Right cardiac atrium (tissue), 5 donors: ENCODE results near the gene RALGAPA2. TPM values are rescaled to one million over a fixed set of nuclear protein-coding genes. Genes with fewer than 3 reads are reported as not detected.

Source experiments
- ATAC-seq, 2 donors: fragments of 200-7000 bp; cut with Tn5 transposase; one replicate each; pipeline versions ENCODE4 v1.8.0 to v1.9.1; 2020; ENCODE audit warnings: moderate library complexity in 2 of 2, mild to moderate bottlenecking in 1 of 2
- DNase-seq, 3 donors: peaks; one replicate each; pipeline ENCODE4 v3.0.0-alpha.2; 2020
- H3K27ac ChIP-seq: one replicate; pipeline ENCODE4 v1.5.1; 2013; ENCODE audit warnings: mild to moderate bottlenecking, low read length, control low read depth, moderate library complexity
- H3K27me3 ChIP-seq: one replicate; pipeline ENCODE4 v1.6.1; 2013; ENCODE audit not compliant: control insufficient read depth, insufficient read depth
- H3K4me1 ChIP-seq: one replicate; pipeline ENCODE4 v1.6.1; 2013; ENCODE audit warnings: low read length; ENCODE audit not compliant: control insufficient read depth, insufficient read depth
- H3K4me3 ChIP-seq: one replicate; pipeline ENCODE4 v1.5.1; 2013; ENCODE audit warnings: low read length, control low read depth
- H3K9me3 ChIP-seq: one replicate; pipeline ENCODE4 v1.6.1; 2013; ENCODE audit warnings: low read length; ENCODE audit not compliant: control insufficient read depth
- WGBS: extraction: QIAGEN DNeasy Blood & Tissue Kit; methylation state at CpG from one replicate; pipeline ENCODE4 v1.1.7; 2013; 5-methylcytosine and 5-hydroxymethylcytosine counted together
- intact Hi-C, 4 donors: fragments of 100-400 bp; cut with DNase I; formaldehyde crosslinking; loops; one replicate each; pipeline versions ENCODE4 v1.11.0 to v1.14.0; 2022 to 2023
- polyA plus RNA-seq: library from polyadenylated mRNA; stranded (reverse); fragments of 200-250 nt; gene quantifications from one replicate; pipeline ENCODE4 v1.2.3, GENCODE V29; 2013
- total RNA-seq, 4 donors: library from RNA; stranded (reverse); fragmentation: NEBNext Ultra II Directional; extraction: Animal tissue kit (Norgen Biotek cat#: 25700); gene quantifications; one replicate each; pipeline ENCODE4 v1.2.1, GENCODE V29; 2021
- donor health status: healthy with polysubstance abuse.
- donor health status: DM: no; HTN: yes; CAD: no.
- donor health status: DM: no; HTN: no; CAD: no.
- donor health status: DM: no; HTN: yes; CAD: no; lungs with severe emphysema.
- donor health status: DM: yes; HTN: yes; CAD: no.

Gene RALGAPA2
- total and polyA plus RNA-seq, 5 donors: 7.2 to 32.1 (median 25.8) TPM

DNA sequence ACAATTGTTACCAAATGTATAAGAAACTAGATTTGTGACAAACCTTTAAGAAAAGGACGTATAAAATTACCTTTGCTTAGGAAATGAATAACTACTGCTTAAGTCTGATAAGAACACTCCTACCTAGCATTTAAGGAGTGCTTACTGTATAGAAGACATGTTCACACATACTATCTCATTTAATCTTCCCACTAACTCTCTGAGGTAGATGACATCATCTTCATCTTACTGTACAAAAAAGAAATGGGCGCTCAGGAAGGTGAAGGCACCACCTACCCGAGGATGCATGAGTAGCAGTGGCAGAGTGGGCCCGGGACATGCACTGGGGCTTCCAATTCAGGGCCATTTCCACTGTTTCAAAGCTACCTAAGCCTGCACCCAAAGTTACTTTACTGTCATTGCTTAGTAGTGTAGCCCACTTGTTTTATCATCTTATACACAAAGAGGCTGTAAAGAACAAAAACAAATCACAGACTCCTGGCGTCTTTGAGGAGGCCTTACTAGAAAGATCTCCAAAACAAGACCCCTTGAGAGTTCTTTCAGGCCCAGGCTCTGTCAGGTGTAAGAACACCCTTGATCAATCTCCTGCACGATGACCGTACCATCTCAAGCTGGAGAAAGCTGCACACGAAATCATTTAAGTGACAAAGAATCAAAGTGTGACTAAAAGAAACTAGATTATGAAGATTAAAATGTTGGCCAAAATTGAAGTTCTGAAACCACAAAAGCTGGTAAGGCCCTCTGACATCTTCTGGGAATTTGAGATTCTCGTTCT, 216.5 kb downstream of the RALGAPA2 start:
- intact Hi-C loops: no loop called here
- no peak for DNase-seq
- Histone ChIP-seq H3K27ac (no peak overlapping the region), H3K9me3 (no peaks in the 10 kb centered on the region), H3K27me3 (no peaks in the 10 kb centered on the region), H3K4me3 (no peak overlapping the region), H3K4me1 (no peaks in the 10 kb centered on the region)
- WGBS: 95% methylated on average over 9 of the region's 9 CpGs
- ATAC-seq: no peak

GRCh38 chr20:20493701-20494100, 218.7 kb downstream of the RALGAPA2 start:
- H3K9me3 ChIP-seq: no peaks in the 10 kb centered on the region
- ATAC-seq: no peak
- 94% methylated on average over 2 of the region's 2 CpGs for WGBS

GRCh38 chr20:20492521-20493332, 219.7 kb downstream of the RALGAPA2 start:
- intact Hi-C loops: no loop called here
- Histone ChIP-seq H3K4me3 (no peak overlapping the region), H3K4me1 (no peaks in the 10 kb centered on the region), H3K9me3 (no peaks in the 10 kb centered on the region), H3K27me3 (no peaks in the 10 kb centered on the region), H3K27ac (no peak overlapping the region)
- 78% methylated on average over 14 of the region's 14 CpGs for WGBS
- ATAC-seq: no peak
- DNase-seq: no peak

More at GRCh38 chr20:20493701-20494100, 218.7 kb downstream of the RALGAPA2 start:
- Histone ChIP-seq H3K4me1 (no peaks in the 10 kb centered on the region), H3K27me3 (no peaks in the 10 kb centered on the region), H3K4me3 (no peak overlapping the region), H3K27ac (no peak overlapping the region)
- intact Hi-C loops: no loop called here
- no peak for DNase-seq

- ATAC-seq (no peak), DNase-seq (no peak)
- intact Hi-C loops: no loop called here
- Histone ChIP-seq H3K27ac (no peak overlapping the region), H3K4me1 (no peaks in the 10 kb centered on the region), H3K9me3 (no peaks in the 10 kb centered on the region), H3K27me3 (no peaks in the 10 kb centered on the region), H3K4me3 (no peak overlapping the region)
- WGBS: 94% methylated on average over 5 of the region's 5 CpGs
These were observed 220.6 kb downstream of the RALGAPA2 start for GRCh38 chr20:20491784-20492264.

DNA sequence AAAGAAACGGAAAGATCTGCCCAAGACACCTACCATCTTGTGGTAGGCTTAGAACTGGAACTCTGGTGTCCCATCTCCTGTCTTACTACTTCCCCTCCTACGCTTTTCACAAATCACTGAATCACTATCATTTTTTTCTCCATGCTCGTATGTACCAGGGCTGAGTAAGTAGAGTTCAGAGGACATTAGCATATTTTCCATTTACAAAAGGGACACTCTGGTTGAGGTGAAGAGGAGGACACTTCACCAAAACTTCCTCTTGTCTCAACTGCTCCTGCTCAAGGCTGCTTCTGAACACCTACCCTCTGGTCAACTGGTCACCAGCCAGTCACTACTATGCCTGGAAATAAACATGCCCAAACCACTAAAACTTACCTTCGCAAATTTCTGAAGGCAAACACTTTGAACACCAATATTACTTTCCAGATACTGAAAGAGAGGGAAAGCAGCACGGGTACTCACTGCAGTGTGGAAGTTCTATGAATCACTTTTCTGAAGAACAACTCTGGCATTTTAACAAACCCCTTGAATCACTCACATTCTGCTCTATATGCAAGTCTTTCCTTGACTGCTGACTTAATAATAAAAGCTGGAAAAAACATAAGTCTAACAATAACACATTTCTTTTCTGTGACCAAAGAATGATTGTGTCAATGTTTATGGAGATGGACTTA, 221.2 kb downstream of the RALGAPA2 start:
- H3K9me3 ChIP-seq: no peaks in the 10 kb centered on the region
- intact Hi-C loops: no loop called here
- 93% methylated on average over 5 of the region's 5 CpGs for WGBS
- ATAC-seq (no peak), DNase-seq (no peak)
- no peak overlapping the region for H3K4me3 ChIP-seq
- no peaks in the 10 kb centered on the region for H3K27me3 ChIP-seq
- no peak overlapping the region for H3K27ac ChIP-seq
- no peaks in the 10 kb centered on the region for H3K4me1 ChIP-seq

- Histone ChIP-seq H3K4me3 (no peak overlapping the region), H3K9me3 (no peaks in the 10 kb centered on the region), H3K27ac (no peak overlapping the region), H3K4me1 (no peaks in the 10 kb centered on the region), H3K27me3 (no peaks in the 10 kb centered on the region)
- no peak for DNase-seq
- intact Hi-C loops: no loop called here
- no peak for ATAC-seq
- 96% methylated on average over 3 of the region's 3 CpGs for WGBS
These were observed 221.8 kb downstream of the RALGAPA2 start for GRCh38 chr20:20490673-20491072.

GRCh38 chr20:20489648-20490341, 222.6 kb downstream of the RALGAPA2 start:
- DNase-seq (no peak), ATAC-seq (no peak)
- no peak overlapping the region for H3K4me3 ChIP-seq
- WGBS: 80% methylated on average over 6 of the region's 6 CpGs
- intact Hi-C loops: no loop called here
- H3K9me3 ChIP-seq: no peaks in the 10 kb centered on the region
- no peaks in the 10 kb centered on the region for H3K27me3 ChIP-seq
- no peak overlapping the region for H3K27ac ChIP-seq
- H3K4me1 ChIP-seq: no peaks in the 10 kb centered on the region

DNA sequence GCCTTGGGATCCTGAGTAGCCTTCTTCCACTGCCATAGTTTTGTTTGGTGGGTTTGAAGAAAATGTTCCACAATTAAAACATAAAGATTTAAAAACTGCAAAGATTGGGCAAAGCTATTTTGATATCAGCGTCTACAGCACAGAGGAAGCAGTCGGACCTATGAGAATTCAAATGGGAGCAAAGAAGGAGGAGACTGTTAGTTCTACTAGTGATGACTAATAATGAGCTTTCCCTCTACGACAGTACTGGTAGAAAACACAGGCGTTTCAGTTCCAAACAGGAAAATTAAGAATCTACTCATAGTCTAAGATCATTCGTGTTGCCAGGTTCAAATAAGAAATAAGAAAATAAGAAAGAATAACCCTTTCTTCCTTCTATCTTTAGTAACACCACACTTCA, 223.4 kb downstream of the RALGAPA2 start:
- H3K9me3 ChIP-seq: no peaks in the 10 kb centered on the region
- intact Hi-C loops: no loop called here
- whole genome bisulfite sequencing: 88% methylated on average over 5 of the region's 5 CpGs
- no peak overlapping the region for H3K27ac ChIP-seq
- ATAC-seq (no peak), DNase-seq (no peak)
- H3K4me3 ChIP-seq: no peak overlapping the region
- H3K4me1 ChIP-seq: no peaks in the 10 kb centered on the region
- H3K27me3 ChIP-seq: no peaks in the 10 kb centered on the region

DNA sequence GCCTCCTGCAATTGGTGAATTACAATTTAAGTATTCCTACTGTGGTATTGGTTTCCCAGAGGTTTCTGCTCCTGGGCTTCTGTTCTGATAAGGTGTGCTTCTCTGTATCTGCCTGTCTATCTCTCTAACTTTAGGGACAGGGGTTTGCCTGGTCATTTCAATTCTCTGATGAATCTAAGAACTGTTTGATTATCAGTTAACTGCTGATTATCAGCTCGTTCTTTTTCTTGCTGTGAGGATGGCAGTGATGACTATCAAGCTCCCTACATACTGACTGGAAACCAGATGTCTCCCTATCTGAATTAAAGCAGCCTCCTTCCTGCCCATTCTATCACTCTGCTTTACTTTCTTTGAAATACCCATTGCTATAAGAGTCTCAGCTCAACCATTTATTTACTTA, 224.1 kb downstream of the RALGAPA2 start:
- ATAC-seq (no peak), DNase-seq (no peak)
- Histone ChIP-seq H3K9me3 (no peaks in the 10 kb centered on the region), H3K4me3 (no peak overlapping the region), H3K4me1 (no peaks in the 10 kb centered on the region), H3K27ac (no peak overlapping the region), H3K27me3 (no peaks in the 10 kb centered on the region)
- 45% methylated on average over 1 of the region's 1 CpG for WGBS
- intact Hi-C loops: no loop called here

- Histone ChIP-seq H3K27me3 (no peaks in the 10 kb centered on the region), H3K9me3 (no peaks in the 10 kb centered on the region), H3K4me1 (no peaks in the 10 kb centered on the region), H3K4me3 (no peak overlapping the region), H3K27ac (no peak overlapping the region)
- WGBS: 96% methylated on average over 5 of the region's 5 CpGs
- DNase-seq: no peak
- no peak for ATAC-seq
- intact Hi-C loops: no loop called here
These were observed 224.6 kb downstream of the RALGAPA2 start for GRCh38 chr20:20487811-20488210.
